Measurements from ENCODE around the gene SH3BGRL2.
"Not testable (repeated sequence)": the region's sequence is repeated elsewhere in the genome, so short reads cannot be mapped to it uniquely, and the experiment has no call there.

The SH3BGRL2 gene

GRCh38 chr6:79742030-79742429 is 110.9 kb downstream of the SH3BGRL2 start:
- Histone ChIP-seq H3K27ac (ENCODE audit: extremely low read depth, low read depth, low read length) (no peak overlapping the region), H3K4me3 (ENCODE audit: low read depth, low read length) (no peak overlapping the region), H3K36me3 (ENCODE audit: control insufficient read depth in 2 of 2, insufficient read depth in 1 of 2, low read length in 2 of 2) (no peaks in the 10 kb centered on the region), H3K4me1 (ENCODE audit: control insufficient read depth, insufficient read depth, low read length) (no peaks in the 10 kb centered on the region), H3K9me3 (ENCODE audit: control insufficient read depth, insufficient read depth, low read depth, low read length) (no peaks in the 10 kb centered on the region)
- POLR2A ChIA-PET: no interaction called here
- CTCF ChIA-PET: interaction anchor here (0.6 to 0.8 kb wide), 2 partner anchors 340 to 1562 kb away, joined by 3 to 4 read pairs; no protein-coding TSS in a partner anchor
- TF ChIP-seq ZNF639 (tag by site-specific recombination; IDR thresholded peaks at IDR 0.05) (no peak), ZBTB20 (tag by site-specific recombination; IDR thresholded peaks at IDR 0.05) (no peak)

GRCh38 chr6:79745282-79745681 is 114.2 kb downstream of the SH3BGRL2 start:
- peak; percentile 28 for TF ChIP-seq SETDB1 (IDR thresholded peaks at IDR 0.05; ENCODE audit: insufficient read length, low read length)

GRCh38 chr6:79746325-79746724 is 115.2 kb downstream of the SH3BGRL2 start:
- POLR2A ChIA-PET; H3K4me3 ChIP-seq (ENCODE audit: low read depth, low read length); H3K27ac ChIP-seq (ENCODE audit: extremely low read depth, low read depth, low read length); H3K36me3 ChIP-seq (ENCODE audit: control insufficient read depth in 2 of 2, insufficient read depth in 1 of 2, low read length in 2 of 2); H3K9me3 ChIP-seq (ENCODE audit: control insufficient read depth, insufficient read depth, low read depth, low read length); H3K4me1 ChIP-seq (ENCODE audit: control insufficient read depth, insufficient read depth, low read length): not testable (repeated sequence)
- CTCF ChIA-PET: interaction anchor here (0.7 to 1.3 kb wide), 4 partner anchors 32 to 1469 kb away, joined by 3 to 4 read pairs (median 3); no protein-coding TSS in a partner anchor

More at GRCh38 chr6:79745282-79745681, 114.2 kb downstream of the SH3BGRL2 start:
- POLR2A ChIA-PET; H3K36me3 ChIP-seq (ENCODE audit: control insufficient read depth in 2 of 2, insufficient read depth in 1 of 2, low read length in 2 of 2); H3K27ac ChIP-seq (ENCODE audit: extremely low read depth, low read depth, low read length); H3K4me3 ChIP-seq (ENCODE audit: low read depth, low read length); H3K9me3 ChIP-seq (ENCODE audit: control insufficient read depth, insufficient read depth, low read depth, low read length); H3K4me1 ChIP-seq (ENCODE audit: control insufficient read depth, insufficient read depth, low read length): not testable (repeated sequence)
- CTCF ChIA-PET: interaction anchor here (0.6 kb wide), 1 partner anchor 354 kb away, joined by 3 read pairs; no protein-coding TSS in a partner anchor

GRCh38 chr6:79750806-79751205 is 119.7 kb downstream of the SH3BGRL2 start:
- Histone ChIP-seq H3K4me3 (ENCODE audit: low read depth, low read length) (no peak overlapping the region), H3K27ac (ENCODE audit: extremely low read depth, low read depth, low read length) (no peak overlapping the region), H3K36me3 (ENCODE audit: control insufficient read depth in 2 of 2, insufficient read depth in 1 of 2, low read length in 2 of 2) (no peaks in the 10 kb centered on the region), H3K4me1 (ENCODE audit: control insufficient read depth, insufficient read depth, low read length) (no peaks in the 10 kb centered on the region), H3K9me3 (ENCODE audit: control insufficient read depth, insufficient read depth, low read depth, low read length) (no peaks in the 10 kb centered on the region)
- TF ChIP-seq FEZF1 (tag by site-specific recombination; IDR thresholded peaks at IDR 0.05) (peak; percentile 56), ZNF654 (tag by site-specific recombination; IDR thresholded peaks at IDR 0.05; ENCODE audit: low read depth) (no peak)
- ChIA-PET CTCF (interaction anchor here (1.2 to 1.4 kb wide), 2 partner anchors 63 to 117 kb away, joined by 3 read pairs; no protein-coding TSS in a partner anchor), POLR2A (no interaction called here)
